Measurements from ENCODE around the gene SLC30A4. TPM values are rescaled to one million over a fixed set of nuclear protein-coding genes. Genes with fewer than 3 reads are reported as not detected.
A peak's percentile ranks its signal among the peaks of the same experiment; 100 is the strongest.

SLC30A4 gene
- total and polyA plus RNA-seq, 2 experiments from 2014 or later, result not detected

DNA sequence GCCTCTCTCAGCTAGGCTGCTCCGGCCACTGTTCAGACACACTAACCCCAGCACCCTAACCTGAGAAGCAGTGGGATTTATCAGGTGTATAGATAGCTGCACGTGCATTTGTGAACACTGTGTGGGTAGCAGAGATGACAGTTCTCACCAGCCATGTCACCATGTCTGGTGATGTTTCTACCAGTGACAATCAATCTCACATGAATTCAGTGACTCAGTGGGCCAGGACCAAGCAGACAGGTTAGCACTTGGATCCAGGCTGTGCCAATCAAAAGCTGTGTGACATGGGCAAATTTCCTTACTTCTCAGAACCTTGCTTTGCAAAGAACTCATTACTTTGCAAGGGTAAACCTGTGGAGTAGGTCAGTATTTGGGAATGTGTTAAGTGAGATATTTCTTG is 78.9 kb downstream of the SLC30A4 start (continued):
- TF ChIP-seq, protein P1, sequence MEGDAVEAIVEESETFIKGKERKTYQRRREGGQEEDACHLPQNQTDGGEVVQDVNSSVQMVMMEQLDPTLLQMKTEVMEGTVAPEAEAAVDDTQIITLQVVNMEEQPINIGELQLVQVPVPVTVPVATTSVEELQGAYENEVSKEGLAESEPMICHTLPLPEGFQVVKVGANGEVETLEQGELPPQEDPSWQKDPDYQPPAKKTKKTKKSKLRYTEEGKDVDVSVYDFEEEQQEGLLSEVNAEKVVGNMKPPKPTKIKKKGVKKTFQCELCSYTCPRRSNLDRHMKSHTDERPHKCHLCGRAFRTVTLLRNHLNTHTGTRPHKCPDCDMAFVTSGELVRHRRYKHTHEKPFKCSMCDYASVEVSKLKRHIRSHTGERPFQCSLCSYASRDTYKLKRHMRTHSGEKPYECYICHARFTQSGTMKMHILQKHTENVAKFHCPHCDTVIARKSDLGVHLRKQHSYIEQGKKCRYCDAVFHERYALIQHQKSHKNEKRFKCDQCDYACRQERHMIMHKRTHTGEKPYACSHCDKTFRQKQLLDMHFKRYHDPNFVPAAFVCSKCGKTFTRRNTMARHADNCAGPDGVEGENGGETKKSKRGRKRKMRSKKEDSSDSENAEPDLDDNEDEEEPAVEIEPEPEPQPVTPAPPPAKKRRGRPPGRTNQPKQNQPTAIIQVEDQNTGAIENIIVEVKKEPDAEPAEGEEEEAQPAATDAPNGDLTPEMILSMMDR (conservative IDR thresholded peaks at IDR 0.05; ENCODE audit: low read depth in 2 of 2), result no peak
- TF ChIP-seq NANOG (IDR thresholded peaks at IDR 0.05; ENCODE audit: borderline replicate concordance) (no peak), CREB1 (CRISPR knock-in tag; IDR thresholded peaks at IDR 0.05; ENCODE audit: low read depth) (no peak), EZH2phosphoT487 (IDR thresholded peaks at IDR 0.05; ENCODE audit: unreplicated experiment) (no peak), STAT1 (IDR thresholded peaks at IDR 0.05; ENCODE audit: unreplicated experiment) (no peak), EZH2 (IDR thresholded peaks at IDR 0.05; ENCODE audit: low read depth, unreplicated experiment) (no peak), ZNF331 (CRISPR knock-in tag; IDR thresholded peaks at IDR 0.05; ENCODE audit: low read depth) (no peak), JUNB (IDR thresholded peaks at IDR 0.05; ENCODE audit: unreplicated experiment) (no peak)
- TF ChIP-seq, protein P2, sequence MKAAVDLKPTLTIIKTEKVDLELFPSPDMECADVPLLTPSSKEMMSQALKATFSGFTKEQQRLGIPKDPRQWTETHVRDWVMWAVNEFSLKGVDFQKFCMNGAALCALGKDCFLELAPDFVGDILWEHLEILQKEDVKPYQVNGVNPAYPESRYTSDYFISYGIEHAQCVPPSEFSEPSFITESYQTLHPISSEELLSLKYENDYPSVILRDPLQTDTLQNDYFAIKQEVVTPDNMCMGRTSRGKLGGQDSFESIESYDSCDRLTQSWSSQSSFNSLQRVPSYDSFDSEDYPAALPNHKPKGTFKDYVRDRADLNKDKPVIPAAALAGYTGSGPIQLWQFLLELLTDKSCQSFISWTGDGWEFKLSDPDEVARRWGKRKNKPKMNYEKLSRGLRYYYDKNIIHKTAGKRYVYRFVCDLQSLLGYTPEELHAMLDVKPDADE (IDR thresholded peaks at IDR 0.05), result no peak

DNA sequence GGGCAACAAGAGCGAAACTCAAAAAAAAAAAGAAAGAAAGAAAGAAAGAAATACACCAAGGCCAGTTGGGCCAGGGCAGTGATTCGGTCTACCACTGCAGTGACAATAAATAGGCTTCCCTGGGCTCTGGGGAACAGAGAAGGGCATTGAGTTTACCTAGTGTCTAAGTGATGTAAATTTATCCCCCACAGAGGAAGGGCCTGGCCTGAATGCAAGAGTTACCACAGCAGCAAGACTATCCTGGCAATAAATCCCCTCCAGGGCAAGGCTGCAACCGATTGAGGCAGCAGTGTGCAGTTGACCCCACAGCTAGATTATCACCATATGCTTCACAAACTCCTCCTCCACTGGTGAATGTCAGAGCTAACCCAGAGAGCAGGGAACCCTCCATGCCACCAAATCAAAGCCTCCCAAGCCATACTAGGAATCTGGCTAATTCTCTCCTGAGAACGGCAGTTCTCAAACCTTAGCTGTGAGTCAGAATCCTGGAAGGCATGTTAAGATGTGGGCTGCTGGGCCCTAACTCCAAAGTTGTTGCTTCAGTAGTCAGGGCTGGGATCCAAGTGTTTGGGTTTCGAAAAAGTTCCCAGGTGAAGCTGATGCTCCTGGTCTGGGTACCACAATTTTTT is 79.9 kb downstream of the SLC30A4 start:
- Histone ChIP-seq H3K27me3 (ENCODE audit: insufficient read depth) (no peaks in the 10 kb centered on the region), H4K20me1 (replicated peaks; ENCODE audit: insufficient read depth) (no peaks in the 10 kb centered on the region), H3F3A (replicated peaks; ENCODE audit: low read depth) (no peaks in the 10 kb centered on the region), H3K4me2 (0 out of 2 replicates have a peak overlapping the region, but pooled peaks have one; percentile 1), H3K4me1 (ENCODE audit: insufficient read depth) (peaks cover 4% of the 10 kb centered on the region; the same call in 1 of the 2 replicates), H2AFZ (no peak overlapping the region), H3K36me3 (ENCODE audit: insufficient read depth) (no peaks in the 10 kb centered on the region), H3K4me3 (no peak overlapping the region), H3K9me2 (ENCODE audit: insufficient read depth) (no peaks in the 10 kb centered on the region), H3K27ac (ENCODE audit: low read depth) (no peak overlapping the region), H3K79me2 (replicated peaks; ENCODE audit: insufficient read depth) (no peaks in the 10 kb centered on the region)
- no peaks in the 10 kb centered on the region; the same call in 2 of the 3 replicates for H3K9me3 Mint-ChIP-seq
- peaks cover 7% of the 10 kb centered on the region for H3K27me3 Mint-ChIP-seq (ENCODE audit: insufficient read depth, low read depth, poor library complexity)
- peak; percentile 93 for ATAC-seq
- H3K4me3 Mint-ChIP-seq, result no peak overlapping the region
- peaks cover 13% of the 10 kb centered on the region for H3K4me1 Mint-ChIP-seq
- H3K27ac Mint-ChIP-seq, result no peak overlapping the region
- DNase-seq (ENCODE audit: low spot score), result peak; percentile 32
- no peaks in the 10 kb centered on the region for H3K36me3 Mint-ChIP-seq (ENCODE audit: low read depth)
- TF ChIP-seq POLR2AphosphoS5 (IDR thresholded peaks at IDR 0.05; ENCODE audit: low read depth) (no peak), CREB1 (CRISPR knock-in tag; IDR thresholded peaks at IDR 0.05; ENCODE audit: low read depth) (no peak), ZNF331 (CRISPR knock-in tag; IDR thresholded peaks at IDR 0.05; ENCODE audit: low read depth) (no peak), NANOG (IDR thresholded peaks at IDR 0.05; ENCODE audit: borderline replicate concordance) (no peak), EZH2phosphoT487 (IDR thresholded peaks at IDR 0.05; ENCODE audit: unreplicated experiment) (no peak), ZNF114 (CRISPR knock-in tag; IDR thresholded peaks at IDR 0.05) (no peak)
- TF ChIP-seq, protein P3, sequence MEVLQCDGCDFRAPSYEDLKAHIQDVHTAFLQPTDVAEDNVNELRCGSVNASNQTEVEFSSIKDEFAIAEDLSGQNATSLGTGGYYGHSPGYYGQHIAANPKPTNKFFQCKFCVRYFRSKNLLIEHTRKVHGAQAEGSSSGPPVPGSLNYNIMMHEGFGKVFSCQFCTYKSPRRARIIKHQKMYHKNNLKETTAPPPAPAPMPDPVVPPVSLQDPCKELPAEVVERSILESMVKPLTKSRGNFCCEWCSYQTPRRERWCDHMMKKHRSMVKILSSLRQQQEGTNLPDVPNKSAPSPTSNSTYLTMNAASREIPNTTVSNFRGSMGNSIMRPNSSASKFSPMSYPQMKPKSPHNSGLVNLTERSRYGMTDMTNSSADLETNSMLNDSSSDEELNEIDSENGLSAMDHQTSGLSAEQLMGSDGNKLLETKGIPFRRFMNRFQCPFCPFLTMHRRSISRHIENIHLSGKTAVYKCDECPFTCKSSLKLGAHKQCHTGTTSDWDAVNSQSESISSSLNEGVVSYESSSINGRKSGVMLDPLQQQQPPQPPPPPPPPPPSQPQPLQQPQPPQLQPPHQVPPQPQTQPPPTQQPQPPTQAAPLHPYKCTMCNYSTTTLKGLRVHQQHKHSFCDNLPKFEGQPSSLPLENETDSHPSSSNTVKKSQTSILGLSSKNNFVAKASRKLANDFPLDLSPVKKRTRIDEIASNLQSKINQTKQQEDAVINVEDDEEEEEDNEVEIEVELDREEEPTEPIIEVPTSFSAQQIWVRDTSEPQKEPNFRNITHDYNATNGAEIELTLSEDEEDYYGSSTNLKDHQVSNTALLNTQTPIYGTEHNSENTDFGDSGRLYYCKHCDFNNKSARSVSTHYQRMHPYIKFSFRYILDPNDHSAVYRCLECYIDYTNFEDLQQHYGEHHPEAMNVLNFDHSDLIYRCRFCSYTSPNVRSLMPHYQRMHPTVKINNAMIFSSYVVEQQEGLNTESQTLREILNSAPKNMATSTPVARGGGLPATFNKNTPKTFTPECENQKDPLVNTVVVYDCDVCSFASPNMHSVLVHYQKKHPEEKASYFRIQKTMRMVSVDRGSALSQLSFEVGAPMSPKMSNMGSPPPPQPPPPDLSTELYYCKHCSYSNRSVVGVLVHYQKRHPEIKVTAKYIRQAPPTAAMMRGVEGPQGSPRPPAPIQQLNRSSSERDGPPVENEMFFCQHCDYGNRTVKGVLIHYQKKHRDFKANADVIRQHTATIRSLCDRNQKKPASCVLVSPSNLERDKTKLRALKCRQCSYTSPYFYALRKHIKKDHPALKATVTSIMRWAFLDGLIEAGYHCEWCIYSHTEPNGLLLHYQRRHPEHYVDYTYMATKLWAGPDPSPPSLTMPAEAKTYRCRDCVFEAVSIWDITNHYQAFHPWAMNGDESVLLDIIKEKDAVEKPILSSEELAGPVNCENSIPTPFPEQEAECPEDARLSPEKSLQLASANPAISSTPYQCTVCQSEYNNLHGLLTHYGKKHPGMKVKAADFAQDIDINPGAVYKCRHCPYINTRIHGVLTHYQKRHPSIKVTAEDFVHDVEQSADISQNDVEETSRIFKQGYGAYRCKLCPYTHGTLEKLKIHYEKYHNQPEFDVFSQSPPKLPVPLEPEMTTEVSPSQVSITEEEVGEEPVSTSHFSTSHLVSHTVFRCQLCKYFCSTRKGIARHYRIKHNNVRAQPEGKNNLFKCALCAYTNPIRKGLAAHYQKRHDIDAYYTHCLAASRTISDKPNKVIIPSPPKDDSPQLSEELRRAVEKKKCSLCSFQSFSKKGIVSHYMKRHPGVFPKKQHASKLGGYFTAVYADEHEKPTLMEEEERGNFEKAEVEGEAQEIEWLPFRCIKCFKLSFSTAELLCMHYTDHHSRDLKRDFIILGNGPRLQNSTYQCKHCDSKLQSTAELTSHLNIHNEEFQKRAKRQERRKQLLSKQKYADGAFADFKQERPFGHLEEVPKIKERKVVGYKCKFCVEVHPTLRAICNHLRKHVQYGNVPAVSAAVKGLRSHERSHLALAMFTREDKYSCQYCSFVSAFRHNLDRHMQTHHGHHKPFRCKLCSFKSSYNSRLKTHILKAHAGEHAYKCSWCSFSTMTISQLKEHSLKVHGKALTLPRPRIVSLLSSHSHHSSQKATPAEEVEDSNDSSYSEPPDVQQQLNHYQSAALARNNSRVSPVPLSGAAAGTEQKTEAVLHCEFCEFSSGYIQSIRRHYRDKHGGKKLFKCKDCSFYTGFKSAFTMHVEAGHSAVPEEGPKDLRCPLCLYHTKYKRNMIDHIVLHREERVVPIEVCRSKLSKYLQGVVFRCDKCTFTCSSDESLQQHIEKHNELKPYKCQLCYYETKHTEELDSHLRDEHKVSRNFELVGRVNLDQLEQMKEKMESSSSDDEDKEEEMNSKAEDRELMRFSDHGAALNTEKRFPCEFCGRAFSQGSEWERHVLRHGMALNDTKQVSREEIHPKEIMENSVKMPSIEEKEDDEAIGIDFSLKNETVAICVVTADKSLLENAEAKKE (CRISPR knock-in tag; IDR thresholded peaks at IDR 0.05), result no peak

Measured in GM23338 (cell line).